Mammary epithelial cell (primary cell): ENCODE data around the gene USP47.

Experiments
- CTCF ChIP-seq, 2 donors: IDR thresholded peaks in 1 of 2; conservative IDR thresholded peaks in 1 of 2; 2 replicates each; pipeline ENCODE4 v1.5.1; 2011 to 2012; ENCODE audit warnings: inconsistent platforms in 2 of 2, low read length in 2 of 2, mild to moderate bottlenecking in 2 of 2, control low read depth in 1 of 2, low read depth in 1 of 2; ENCODE audit not compliant: insufficient read depth in 1 of 2; ENCODE audit errors: extremely low read depth in 1 of 2
- EZH2 ChIP-seq: IDR thresholded peaks from 2 replicates; pipeline ENCODE4 v1.6.1; 2012; ENCODE audit warnings: low read length, inconsistent platforms, borderline replicate concordance

- no peak for TF ChIP-seq CTCF (conservative IDR thresholded peaks at IDR 0.05 in 1 of 2, IDR thresholded peaks at IDR 0.05 in 1 of 2; ENCODE audit: extremely low read depth in 1 of 2, insufficient read depth in 1 of 2, low read depth in 1 of 2, low read length in 2 of 2)
- TF ChIP-seq EZH2: no peak
These were observed 137.8 kb downstream of the USP47 start for GRCh38 chr11:11979488-11980117.
